ENCODE measurements around the gene SUSD1.

The SUSD1 gene

DNA sequence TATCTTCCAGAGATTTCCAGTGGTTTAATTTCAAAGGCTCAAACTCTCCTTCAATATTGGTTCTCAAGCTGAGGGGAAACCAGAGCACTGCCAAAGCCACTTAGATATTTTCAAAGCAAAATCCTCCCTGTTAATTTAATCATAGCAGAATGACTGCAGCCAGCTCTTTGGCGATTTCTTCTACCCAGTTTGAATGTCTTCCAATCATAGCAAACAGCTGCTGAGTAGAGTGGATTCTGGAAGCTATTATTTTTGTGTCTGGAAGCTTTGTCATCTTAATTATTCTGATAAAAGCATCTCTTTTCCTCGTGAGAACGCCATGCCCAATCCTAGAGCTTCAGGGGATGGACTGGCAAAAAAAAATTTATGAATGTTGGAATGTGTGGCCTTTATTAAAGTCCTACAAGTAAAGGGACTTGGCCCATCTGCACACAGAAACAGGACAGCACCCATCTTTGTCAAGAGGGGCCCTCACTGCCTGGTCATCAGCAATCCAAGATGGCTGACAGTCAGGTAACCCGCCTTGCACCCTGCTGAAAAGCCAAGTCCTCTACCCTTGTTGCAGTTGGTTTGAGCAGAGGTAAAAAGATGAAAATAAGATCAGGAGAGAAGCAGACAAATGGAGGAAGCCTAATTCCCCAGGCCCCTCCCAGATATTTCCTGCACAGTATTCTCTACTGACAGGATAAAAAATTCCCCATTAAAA, 125.1 kb downstream of the SUSD1 start:
- no peak for TF ChIP-seq EZH2phosphoT487 (conservative IDR thresholded peaks at IDR 0.05; ENCODE audit: low read length)
- TF ChIP-seq, protein P1, sequence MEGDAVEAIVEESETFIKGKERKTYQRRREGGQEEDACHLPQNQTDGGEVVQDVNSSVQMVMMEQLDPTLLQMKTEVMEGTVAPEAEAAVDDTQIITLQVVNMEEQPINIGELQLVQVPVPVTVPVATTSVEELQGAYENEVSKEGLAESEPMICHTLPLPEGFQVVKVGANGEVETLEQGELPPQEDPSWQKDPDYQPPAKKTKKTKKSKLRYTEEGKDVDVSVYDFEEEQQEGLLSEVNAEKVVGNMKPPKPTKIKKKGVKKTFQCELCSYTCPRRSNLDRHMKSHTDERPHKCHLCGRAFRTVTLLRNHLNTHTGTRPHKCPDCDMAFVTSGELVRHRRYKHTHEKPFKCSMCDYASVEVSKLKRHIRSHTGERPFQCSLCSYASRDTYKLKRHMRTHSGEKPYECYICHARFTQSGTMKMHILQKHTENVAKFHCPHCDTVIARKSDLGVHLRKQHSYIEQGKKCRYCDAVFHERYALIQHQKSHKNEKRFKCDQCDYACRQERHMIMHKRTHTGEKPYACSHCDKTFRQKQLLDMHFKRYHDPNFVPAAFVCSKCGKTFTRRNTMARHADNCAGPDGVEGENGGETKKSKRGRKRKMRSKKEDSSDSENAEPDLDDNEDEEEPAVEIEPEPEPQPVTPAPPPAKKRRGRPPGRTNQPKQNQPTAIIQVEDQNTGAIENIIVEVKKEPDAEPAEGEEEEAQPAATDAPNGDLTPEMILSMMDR (IDR thresholded peaks at IDR 0.05; ENCODE audit: insufficient read depth, low read length, poor library complexity, severe bottlenecking) = no peak
- H3K79me2 ChIP-seq (ENCODE audit: insufficient read depth, low read length) = no peaks in the 10 kb centered on the region
- H3K9ac ChIP-seq (ENCODE audit: low read length) = no peak overlapping the region
- H3F3A ChIP-seq (ENCODE audit: insufficient read depth) = no peaks in the 10 kb centered on the region
- no peaks in the 10 kb centered on the region for H3K9me2 ChIP-seq (replicated peaks; ENCODE audit: insufficient read depth, low read length)
- H4K20me1 ChIP-seq (ENCODE audit: low read depth, low read length) = no peaks in the 10 kb centered on the region
- H3K27me3 ChIP-seq (ENCODE audit: low read length) = no peaks in the 10 kb centered on the region
- no peak overlapping the region for H3K4me2 ChIP-seq (ENCODE audit: low read depth, low read length, poor library complexity, severe bottlenecking)
- no peak overlapping the region for H2AFZ ChIP-seq (ENCODE audit: low read depth, low read length, severe bottlenecking)
- peaks cover 3% of the 10 kb centered on the region; the same call in 1 of the 2 replicates for H3K9me3 ChIP-seq (ENCODE audit: insufficient read depth, low read length)
- H3K27ac ChIP-seq (ENCODE audit: low read depth, low read length) = no peak overlapping the region
- no peaks in the 10 kb centered on the region for H3K36me3 ChIP-seq (ENCODE audit: low read length)
- H3K4me3 ChIP-seq (ENCODE audit: insufficient read depth, low read length, poor library complexity, severe bottlenecking) = no peak overlapping the region

DNA sequence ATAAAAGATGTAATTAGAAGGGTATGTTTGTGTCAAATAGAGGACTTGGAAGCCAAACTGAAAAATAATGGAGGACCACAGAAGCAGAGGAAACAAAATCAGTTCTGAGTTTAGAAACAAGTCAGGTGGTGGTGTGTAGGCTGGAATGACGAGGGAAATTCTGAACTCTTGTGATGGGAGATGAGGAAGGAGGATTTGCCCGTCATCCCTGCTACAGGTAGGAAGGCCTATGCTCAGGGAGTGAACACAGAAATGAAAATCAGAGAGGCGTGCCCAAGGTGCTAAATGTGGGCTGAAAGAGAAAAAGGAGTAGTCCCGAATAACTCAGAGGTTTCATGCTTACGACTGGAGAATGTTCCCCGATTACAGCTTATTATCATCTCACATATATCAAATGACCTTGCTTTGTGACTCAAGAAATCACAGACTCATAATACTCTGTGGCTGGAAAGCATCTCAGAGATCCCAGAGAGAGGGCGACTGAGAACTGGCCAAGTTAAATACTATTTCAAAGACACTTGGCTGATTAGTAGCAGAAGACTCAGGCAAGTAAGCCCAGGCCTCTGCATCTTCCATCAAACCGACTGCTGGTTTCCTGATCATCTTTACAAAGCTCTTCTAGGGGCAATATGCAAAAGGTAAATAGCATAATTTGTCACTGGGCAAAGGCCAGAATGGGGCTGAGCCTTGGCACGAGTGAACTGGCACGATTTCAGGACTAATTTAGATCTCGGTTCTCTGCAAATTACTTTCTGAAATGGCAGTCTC, 126.0 kb downstream of the SUSD1 start:
- no peak for TF ChIP-seq EZH2phosphoT487 (conservative IDR thresholded peaks at IDR 0.05; ENCODE audit: low read length)
- TF ChIP-seq, protein P1 (IDR thresholded peaks at IDR 0.05; ENCODE audit: insufficient read depth, low read length, poor library complexity, severe bottlenecking) = no peak
- no peaks in the 10 kb centered on the region for H3K9me2 ChIP-seq (replicated peaks; ENCODE audit: insufficient read depth, low read length)
- H3F3A ChIP-seq (ENCODE audit: insufficient read depth) = no peaks in the 10 kb centered on the region; the same call in 1 of the 2 replicates
- no peaks in the 10 kb centered on the region for H3K79me2 ChIP-seq (ENCODE audit: insufficient read depth, low read length)
- no peak overlapping the region for H3K9ac ChIP-seq (ENCODE audit: low read length)
- no peak overlapping the region for H3K4me2 ChIP-seq (ENCODE audit: low read depth, low read length, poor library complexity, severe bottlenecking)
- H2AFZ ChIP-seq (ENCODE audit: low read depth, low read length, severe bottlenecking) = no peak overlapping the region
- no peaks in the 10 kb centered on the region for H3K36me3 ChIP-seq (ENCODE audit: low read length)
- peaks cover 3% of the 10 kb centered on the region; the same call in 1 of the 2 replicates for H3K9me3 ChIP-seq (ENCODE audit: insufficient read depth, low read length)
- H3K27ac ChIP-seq (ENCODE audit: low read depth, low read length) = no peak overlapping the region
- no peaks in the 10 kb centered on the region for H4K20me1 ChIP-seq (ENCODE audit: low read depth, low read length)
- no peak overlapping the region for H3K4me3 ChIP-seq (ENCODE audit: insufficient read depth, low read length, poor library complexity, severe bottlenecking)
- H3K27me3 ChIP-seq (ENCODE audit: low read length) = no peaks in the 10 kb centered on the region

DNA sequence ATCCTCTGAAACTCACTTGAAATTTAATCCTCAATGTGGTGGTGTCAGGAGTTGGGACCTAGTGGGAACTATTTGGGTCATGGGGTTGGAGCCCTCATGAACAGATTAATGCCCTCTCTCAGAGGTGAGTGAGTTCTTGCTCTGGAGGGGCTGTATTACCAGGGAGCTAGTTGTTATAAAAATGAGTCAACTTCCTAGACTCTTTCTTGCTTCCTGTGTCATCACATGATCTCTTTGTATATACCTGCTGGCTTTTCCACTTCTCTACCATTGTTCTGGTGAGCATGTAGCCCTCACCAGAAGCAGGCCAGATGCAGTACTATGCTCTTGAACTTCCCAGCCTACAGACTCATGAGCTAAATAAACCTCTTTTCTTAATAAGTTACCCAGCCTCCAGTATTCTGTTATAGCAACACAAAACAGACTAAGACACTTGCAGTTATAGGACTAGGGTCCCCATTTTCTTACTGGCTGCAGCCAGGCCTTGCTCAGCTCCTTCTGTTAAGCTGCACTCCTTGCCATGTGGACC, 127.5 kb downstream of the SUSD1 start:
- TF ChIP-seq, protein P1 (IDR thresholded peaks at IDR 0.05; ENCODE audit: insufficient read depth, low read length, poor library complexity, severe bottlenecking) = no peak
- no peak for TF ChIP-seq EZH2phosphoT487 (conservative IDR thresholded peaks at IDR 0.05; ENCODE audit: low read length)
- H4K20me1 ChIP-seq (ENCODE audit: low read depth, low read length) = no peaks in the 10 kb centered on the region
- H3K27ac ChIP-seq (ENCODE audit: low read depth, low read length) = no peak overlapping the region
- H3K36me3 ChIP-seq (ENCODE audit: low read length) = no peaks in the 10 kb centered on the region
- no peaks in the 10 kb centered on the region; the same call in 1 of the 2 replicates for H3F3A ChIP-seq (ENCODE audit: insufficient read depth)
- peaks cover 3% of the 10 kb centered on the region; the same call in 1 of the 2 replicates for H3K9me3 ChIP-seq (ENCODE audit: insufficient read depth, low read length)
- no peak overlapping the region for H3K9ac ChIP-seq (ENCODE audit: low read length)
- H3K27me3 ChIP-seq (ENCODE audit: low read length) = no peaks in the 10 kb centered on the region
- no peak overlapping the region for H2AFZ ChIP-seq (ENCODE audit: low read depth, low read length, severe bottlenecking)
- no peaks in the 10 kb centered on the region for H3K9me2 ChIP-seq (replicated peaks; ENCODE audit: insufficient read depth, low read length)
- H3K4me3 ChIP-seq (ENCODE audit: insufficient read depth, low read length, poor library complexity, severe bottlenecking) = no peak overlapping the region
- H3K79me2 ChIP-seq (ENCODE audit: insufficient read depth, low read length) = no peaks in the 10 kb centered on the region
- H3K4me2 ChIP-seq (ENCODE audit: low read depth, low read length, poor library complexity, severe bottlenecking) = no peak overlapping the region

Data from SU-DHL-6 (cell line).